HG03565 (cell line): ENCODE data around the gene ERRFI1.

ENCODE experiments used
- ATAC-seq: cut with Tn5 transposase; IDR thresholded peaks from one replicate; pipeline ENCODE4 v1.9.1; 2021; ENCODE audit warnings: mild to moderate bottlenecking, moderate library complexity; ENCODE audit not compliant: unreplicated experiment

The ERRFI1 gene

DNA sequence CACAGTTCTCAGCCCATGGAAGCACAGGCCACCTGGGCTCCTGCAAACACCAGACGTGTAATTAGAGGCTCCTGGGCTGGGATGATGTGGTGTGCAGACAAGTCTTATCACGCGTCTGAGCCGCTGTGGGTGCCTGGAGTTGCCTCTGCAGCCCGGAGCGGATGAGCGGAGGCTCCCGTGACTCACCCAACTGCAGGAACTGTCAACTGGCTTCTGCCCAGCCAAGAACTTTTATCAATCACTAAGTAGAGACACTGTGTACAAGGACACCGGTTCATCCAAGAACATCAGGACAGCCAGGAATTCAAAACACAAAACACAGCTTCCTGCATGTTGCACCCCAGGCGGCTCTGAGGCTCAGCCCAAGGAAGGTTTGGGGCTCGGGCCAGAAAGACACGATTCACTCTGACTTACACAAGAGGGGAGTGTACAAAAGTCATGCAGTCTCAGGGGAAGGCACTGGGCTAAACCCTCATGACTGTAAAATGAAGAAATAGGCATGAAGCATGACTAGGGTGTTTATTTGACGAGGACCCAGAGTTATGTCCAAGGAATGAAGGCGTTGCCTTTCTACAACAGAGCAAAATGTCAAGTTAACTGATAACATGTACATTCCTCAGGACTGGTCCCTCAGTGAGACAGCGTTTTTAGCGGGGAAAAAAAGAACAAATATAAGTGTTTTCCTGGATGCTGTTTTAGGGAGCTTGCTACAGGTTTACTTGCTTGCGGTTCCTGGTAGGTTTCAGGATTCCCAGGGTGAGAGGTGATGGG is 21.1 kb downstream of the ERRFI1 start:
- ATAC-seq = no peak

DNA sequence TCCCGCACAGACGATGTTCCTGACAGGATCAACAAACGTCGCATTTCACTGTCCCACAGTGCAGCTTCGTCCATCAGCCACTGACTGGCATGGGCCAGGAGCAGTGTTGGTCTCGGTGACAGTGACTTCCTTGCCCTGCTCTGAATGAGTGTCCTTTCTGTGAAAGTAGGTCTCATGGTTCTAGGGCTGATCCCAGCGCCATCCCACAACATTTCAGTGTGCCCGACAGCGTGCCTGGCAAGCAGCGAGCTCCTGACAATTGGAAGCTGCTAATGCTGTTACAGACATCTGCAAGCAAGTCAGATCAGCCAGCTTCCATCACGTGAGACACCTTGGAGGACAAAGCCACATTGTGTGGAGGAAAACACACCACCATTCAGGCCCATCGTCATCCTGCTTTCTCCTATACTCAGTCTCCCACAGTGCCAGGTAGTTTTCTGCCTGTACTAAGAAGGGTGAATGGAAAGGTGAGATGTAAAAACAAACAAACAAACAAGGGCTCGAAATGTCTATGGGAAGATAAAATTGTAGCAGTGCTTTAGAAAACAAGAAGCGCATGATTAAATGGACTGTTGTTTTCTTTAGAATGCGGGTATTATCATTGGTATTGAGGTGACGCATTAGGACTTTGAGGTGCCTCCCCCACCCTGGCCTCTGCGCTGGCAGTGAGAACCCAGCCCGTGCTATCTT is 21.9 kb downstream of the ERRFI1 start:
- ATAC-seq = no peak

- no peak for ATAC-seq
Measured at GRCh38 chr1:8003438-8004112, 22.5 kb downstream of the ERRFI1 start.

DNA sequence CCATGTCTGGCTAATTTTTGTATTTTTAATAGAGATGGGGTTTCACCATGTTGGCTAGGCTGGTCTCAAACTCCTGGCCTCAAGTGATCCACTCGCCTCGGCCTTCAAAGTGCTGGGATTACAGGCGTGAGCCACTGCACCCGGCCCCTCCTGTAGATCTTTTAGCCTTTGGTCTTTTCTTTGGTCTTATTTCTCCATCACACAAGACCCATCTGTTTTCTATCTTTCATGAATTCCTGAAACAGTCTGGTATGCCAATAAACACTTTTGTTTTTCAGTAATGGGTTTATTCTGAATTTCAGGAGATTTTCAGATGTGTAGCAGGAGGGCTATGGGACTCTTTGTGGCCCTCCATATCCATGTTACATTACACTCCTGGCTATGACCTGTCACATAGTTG is 23.2 kb downstream of the ERRFI1 start:
- ATAC-seq = no peak

DNA sequence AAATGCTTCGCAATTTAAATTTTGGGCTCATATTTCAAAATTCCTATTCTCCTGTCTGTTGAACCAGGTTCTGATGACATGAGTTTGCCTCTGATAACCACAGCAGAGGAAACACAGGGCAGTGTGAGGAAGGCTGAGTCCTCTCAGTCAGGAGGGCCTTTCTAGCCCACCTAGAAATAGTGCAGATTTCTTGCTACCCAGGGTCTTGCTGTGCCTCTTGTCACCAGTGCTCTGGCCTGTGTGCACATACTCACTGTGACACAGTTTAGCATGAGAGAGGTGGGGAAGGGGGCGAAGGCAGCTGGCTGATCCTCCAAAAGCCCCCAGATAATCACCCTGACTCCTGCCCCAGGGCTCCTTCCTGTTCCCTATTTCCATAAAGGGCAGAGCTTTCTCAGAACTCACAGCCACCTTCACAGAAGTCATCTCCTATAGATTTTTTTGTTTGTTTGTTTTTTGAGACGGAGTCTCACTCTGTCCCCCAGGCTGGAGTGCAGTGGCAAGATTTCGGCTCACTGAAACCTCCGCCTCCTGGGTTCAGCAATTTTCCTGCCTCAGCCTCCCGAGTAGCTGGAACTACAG is 23.7 kb downstream of the ERRFI1 start:
- no peak for ATAC-seq

DNA sequence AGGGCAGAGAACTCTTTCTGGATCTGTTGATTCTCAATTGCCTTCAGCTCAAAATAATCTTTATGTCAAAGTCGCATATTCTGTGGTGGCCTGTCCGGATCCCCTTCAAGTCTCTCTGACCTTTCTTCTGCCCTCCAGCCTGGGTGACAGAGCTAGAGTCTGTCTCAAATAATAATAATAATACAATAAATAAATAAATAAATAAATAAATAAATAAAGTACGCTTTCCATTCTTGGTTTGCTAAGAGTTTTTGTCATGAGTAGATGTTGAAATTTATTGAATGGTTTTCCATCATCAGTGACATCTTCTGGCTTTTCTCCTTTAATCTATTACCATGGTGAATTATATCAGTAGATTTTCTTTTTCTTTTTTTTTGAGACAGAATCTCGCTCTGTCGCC is 30.7 kb downstream of the ERRFI1 start:
- no peak for ATAC-seq

DNA sequence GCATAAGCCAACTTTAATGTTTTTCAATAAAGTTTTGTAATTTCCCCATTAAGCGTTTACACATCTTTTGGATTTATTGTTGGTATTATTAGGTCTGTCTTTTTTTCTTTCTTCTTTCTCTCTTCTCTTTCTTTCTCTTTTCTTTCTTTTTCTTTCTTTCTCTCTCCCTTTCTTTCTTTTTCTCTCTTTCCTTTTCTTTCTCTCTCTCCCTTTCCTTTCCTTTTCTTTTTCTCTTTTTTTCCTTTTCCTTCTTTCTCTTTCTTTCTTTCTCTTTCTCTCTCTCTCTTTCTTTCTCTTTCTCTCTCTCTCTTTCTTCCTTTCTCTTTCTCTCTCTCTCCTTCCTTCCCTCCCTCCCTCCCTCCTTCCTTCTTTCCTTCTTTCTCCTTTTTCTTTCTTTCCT is 31.3 kb downstream of the ERRFI1 start:
- no peak for ATAC-seq

- peak; percentile 83 for ATAC-seq
Measured at GRCh38 chr1:7993593-7994479, 32.3 kb downstream of the ERRFI1 start.

- no peak for ATAC-seq
Measured at GRCh38 chr1:7992885-7993284, 33.2 kb downstream of the ERRFI1 start.

GRCh38 chr1:7991504-7992440 is 34.3 kb downstream of the ERRFI1 start:
- ATAC-seq = no peak

DNA sequence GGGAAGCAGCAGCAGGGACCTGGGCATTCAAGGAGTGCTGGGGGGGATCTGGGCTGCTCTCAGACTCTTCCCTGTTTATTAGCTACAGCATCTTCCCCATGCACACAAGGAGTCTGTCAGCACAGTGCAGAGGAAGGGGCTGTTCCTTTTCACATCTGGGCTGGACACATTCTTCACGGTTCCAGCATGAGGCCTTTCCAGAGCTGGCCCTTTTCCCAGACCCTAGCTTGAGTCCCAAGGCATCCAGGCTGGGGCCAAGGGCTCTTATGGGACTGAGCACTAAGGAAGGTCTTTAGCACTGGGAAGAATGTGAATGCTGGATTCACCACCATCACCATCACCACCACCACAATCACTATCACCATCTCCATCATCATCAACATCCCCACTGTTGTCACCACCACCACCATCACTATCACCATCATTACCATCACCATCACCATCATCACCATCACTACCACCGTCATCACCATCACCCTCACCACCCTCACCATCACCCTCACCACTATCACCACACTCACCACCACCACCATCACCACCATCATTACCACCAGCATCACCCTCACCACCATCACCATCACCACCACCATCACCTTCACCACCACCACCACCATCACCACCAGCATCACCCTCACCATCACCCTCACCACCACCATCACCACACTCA is 36.2 kb downstream of the ERRFI1 start:
- no peak for ATAC-seq

DNA sequence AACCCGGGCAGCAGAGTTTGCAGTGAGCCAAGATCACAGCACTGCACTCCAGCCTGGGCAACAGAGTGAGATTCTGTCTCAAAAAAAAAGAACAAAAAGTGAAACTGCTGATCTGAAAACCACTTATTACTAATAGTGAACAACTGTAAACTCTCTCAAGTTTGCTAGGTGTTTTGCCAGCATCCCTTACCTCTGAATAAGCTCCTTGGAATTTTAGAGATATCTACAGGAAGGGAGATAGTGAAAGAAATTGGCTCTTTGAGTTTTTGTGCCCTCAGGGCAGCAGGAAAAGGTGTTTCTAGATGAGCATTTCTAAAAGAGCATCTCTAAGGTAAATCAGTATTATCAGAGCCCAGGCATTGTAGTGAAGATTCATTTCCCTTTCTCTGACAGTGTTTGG is 37.5 kb downstream of the ERRFI1 start:
- ATAC-seq = no peak

DNA sequence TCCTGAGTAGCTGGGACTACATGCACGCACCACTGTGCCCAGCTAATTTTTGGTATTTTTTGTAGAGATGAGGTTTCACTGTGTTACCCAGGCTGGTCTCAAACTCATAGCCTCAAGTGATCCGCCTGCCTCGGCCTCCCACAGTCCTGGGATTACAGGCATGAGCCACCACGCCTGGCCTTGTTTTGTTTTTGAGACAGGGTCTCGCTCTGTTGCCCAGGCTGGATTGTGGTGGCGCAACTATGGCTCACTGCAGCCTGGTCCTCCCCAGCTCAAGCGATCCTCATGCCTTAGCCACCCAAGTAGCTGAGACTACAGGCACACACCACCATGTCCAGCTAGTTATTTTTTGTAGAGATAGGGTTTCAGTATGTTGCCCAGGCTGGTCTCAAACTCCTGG is 38.6 kb downstream of the ERRFI1 start:
- no peak for ATAC-seq

- ATAC-seq = no peak
Measured at GRCh38 chr1:7985851-7986612, 40.1 kb downstream of the ERRFI1 start.

GRCh38 chr1:7984811-7985210 is 41.3 kb downstream of the ERRFI1 start:
- ATAC-seq = no peak

DNA sequence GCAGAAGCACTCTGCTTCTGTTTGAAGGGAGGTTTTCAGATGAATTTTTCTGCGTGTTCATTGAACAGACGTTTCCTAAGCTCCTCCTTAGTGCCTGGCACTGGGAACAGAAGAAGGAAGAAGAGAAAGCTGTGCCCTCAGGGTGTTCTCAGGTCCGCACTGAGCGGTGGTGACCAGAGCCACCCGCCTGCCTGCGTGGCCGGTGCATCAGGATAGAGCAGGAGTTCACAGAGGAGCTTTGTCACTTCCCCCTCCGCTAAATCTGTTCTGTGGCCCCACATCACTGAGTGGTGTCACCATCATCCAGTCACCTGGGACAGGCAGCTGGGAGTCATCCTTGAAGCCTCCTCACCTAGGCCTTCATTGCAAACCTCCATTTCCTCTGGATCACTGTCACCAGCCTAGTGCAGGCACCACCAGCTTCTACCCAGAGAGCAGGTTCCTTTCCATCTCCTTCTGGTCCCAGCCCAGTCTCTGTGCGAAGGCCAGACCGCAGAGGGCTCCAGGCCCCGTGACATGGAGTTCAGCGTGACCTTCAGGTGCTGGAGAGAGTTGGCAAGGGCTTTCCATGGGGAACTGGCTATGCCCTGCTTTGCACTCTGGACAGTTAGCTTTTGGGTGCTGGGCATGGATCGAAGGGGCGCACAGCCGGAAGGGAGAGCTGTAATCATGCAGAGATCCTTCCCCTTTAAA is 42.9 kb downstream of the ERRFI1 start:
- ATAC-seq = no peak

- no peak for ATAC-seq
Measured at GRCh38 chr1:7980984-7981383, 45.1 kb downstream of the ERRFI1 start.
